Measurements from ENCODE around the gene NCAPG2.

- TF ChIP-seq CTCF (conservative IDR thresholded peaks at IDR 0.05 in 1 of 2, IDR thresholded peaks at IDR 0.05 in 1 of 2; ENCODE audit: low read depth in 1 of 2, low read length in 2 of 2): no peak
- no peak for TF ChIP-seq EZH2 (IDR thresholded peaks at IDR 0.05; ENCODE audit: low read length, missing control alignments)
Measured at GRCh38 chr7:158592541-158592940, 112.1 kb downstream of the NCAPG2 start.
